IMR-90 (cell line): ENCODE measurements around the gene HEATR3. TPM values are rescaled to one million over a fixed set of nuclear protein-coding genes. Genes with fewer than 3 reads are reported as not detected.

Experiments
- ATAC-seq: fragments of 200-7000 bp; cut with Tn5 transposase; 2 replicates; pipeline ENCODE4 v1.9.1; 2020; ENCODE audit warnings: low read depth, mild to moderate bottlenecking, moderate library complexity
- BruUV-seq: library from RNA; stranded (reverse); fragments of 400-500 nt; replicated peaks from 2 replicates; lab custom pipeline; 2021; lab: Mats Ljungman, UMichigan
- CTCF ChIA-PET: fragments of 300-600 bp; formaldehyde crosslinking; extraction: SDS; loops from one replicate; lab custom pipeline; 2021; ENCODE audit warnings: antibody characterized with exemption; lab: Yijun Ruan, JAX
- POLR2A ChIA-PET: fragments of 300-600 bp; sonication (Branson Sonifier 250); formaldehyde crosslinking; loops from one replicate; lab custom pipeline; 2022; ENCODE audit warnings: antibody characterized with exemption; ENCODE audit not compliant: unreplicated experiment; lab: Charles Lee
- DNase-seq: peaks from one replicate; pipeline ENCODE4 v3.0.0; 2013
- H2AFZ ChIP-seq: replicated peaks from 2 replicates; pipeline ENCODE3; 2013; ENCODE audit warnings: low read length, mild to moderate bottlenecking; ENCODE audit not compliant: poor library complexity
- H2AK5ac ChIP-seq: 2 replicates; pipeline ENCODE4 v1.6.1; 2013; ENCODE audit warnings: low read depth, low read length, inconsistent platforms
- H2AK9ac ChIP-seq: replicated peaks from 2 replicates; pipeline ENCODE3; 2013; ENCODE audit warnings: mild to moderate bottlenecking, low read depth, low read length, moderate library complexity; ENCODE audit not compliant: poor library complexity
- H2BK120ac ChIP-seq: 2 replicates; pipeline ENCODE4 v1.6.1; 2013; ENCODE audit warnings: low read depth, low read length, inconsistent platforms
- H2BK15ac ChIP-seq: 3 replicates; pipeline ENCODE4 v1.6.1; 2013; ENCODE audit warnings: low read depth, low read length, inconsistent platforms
- H2BK20ac ChIP-seq: 2 replicates; pipeline ENCODE4 v1.6.1; 2013; ENCODE audit warnings: low read depth, mild to moderate bottlenecking, inconsistent platforms, low read length, moderate library complexity
- H2BK5ac ChIP-seq: 2 replicates; pipeline ENCODE4 v1.6.1; 2013; ENCODE audit warnings: mild to moderate bottlenecking, low read depth, low read length, inconsistent platforms; ENCODE audit not compliant: poor library complexity, severe bottlenecking
- H3K14ac ChIP-seq: replicated peaks from 2 replicates; pipeline ENCODE4 v1.6.1; 2013; ENCODE audit warnings: low read depth, low read length, inconsistent platforms
- H3K18ac ChIP-seq: 2 replicates; pipeline ENCODE4 v1.6.1; 2013; ENCODE audit warnings: low read depth, low read length, control low read depth
- H3K23ac ChIP-seq: 2 replicates; pipeline ENCODE4 v1.6.1; 2013; ENCODE audit warnings: low read depth, low read length, inconsistent platforms
- H3K27ac ChIP-seq: 2 replicates; pipeline ENCODE4 v1.5.1; 2013; ENCODE audit warnings: mild to moderate bottlenecking, control low read depth, low read length; ENCODE audit not compliant: insufficient read depth
- H3K27me3 ChIP-seq: 2 replicates; pipeline ENCODE4 v1.6.1; 2013; ENCODE audit warnings: low read length; ENCODE audit not compliant: control insufficient read depth, insufficient read depth
- H3K36me3 ChIP-seq: 2 replicates; pipeline ENCODE4 v1.6.1; 2013; ENCODE audit warnings: low read length, mixed read lengths; ENCODE audit not compliant: control insufficient read depth, insufficient read depth
- H3K4ac ChIP-seq: 2 replicates; pipeline ENCODE4 v1.6.1; 2013; ENCODE audit warnings: low read depth, low read length, inconsistent platforms
- H3K4me1 ChIP-seq: 2 replicates; pipeline ENCODE4 v1.6.1; 2013; ENCODE audit warnings: low read length, mixed read lengths; ENCODE audit not compliant: control insufficient read depth, insufficient read depth
- H3K4me2 ChIP-seq: 2 replicates; pipeline ENCODE4 v1.6.1; 2013; ENCODE audit warnings: low read depth, mild to moderate bottlenecking, control low read depth, low read length, moderate library complexity
- H3K4me3 ChIP-seq: 2 replicates; pipeline ENCODE4 v1.5.1; 2013; ENCODE audit warnings: low read depth, mild to moderate bottlenecking, control low read depth, low read length, moderate library complexity; ENCODE audit not compliant: insufficient read depth
- H3K56ac ChIP-seq: 2 replicates; pipeline ENCODE4 v1.6.1; 2013; ENCODE audit warnings: low read length, inconsistent platforms; ENCODE audit not compliant: insufficient read depth; ENCODE audit errors: extremely low read depth
- H3K79me1 ChIP-seq, 2 experiments: 2 replicates each; pipeline ENCODE4 v1.6.1; 2013; ENCODE audit warnings: low read length in 2 of 2, inconsistent platforms in 1 of 2, low read depth in 1 of 2
- H3K9ac ChIP-seq: 2 replicates; pipeline ENCODE4 v1.6.1; 2013; ENCODE audit warnings: low read depth, low read length, control low read depth
- H3K9me1 ChIP-seq: 2 replicates; pipeline ENCODE4 v1.6.1; 2013; ENCODE audit warnings: low read length, inconsistent platforms; ENCODE audit not compliant: insufficient read depth
- H3K9me3 ChIP-seq: 2 replicates; pipeline ENCODE4 v1.6.1; 2013; ENCODE audit warnings: low read length; ENCODE audit not compliant: control insufficient read depth, insufficient read depth
- H4K20me1 ChIP-seq: 2 replicates; pipeline ENCODE4 v1.6.1; 2013; ENCODE audit warnings: low read length, inconsistent platforms; ENCODE audit not compliant: insufficient read depth
- H4K5ac ChIP-seq: 2 replicates; pipeline ENCODE4 v1.6.1; 2013; ENCODE audit warnings: mild to moderate bottlenecking, low read depth, low read length, control low read depth
- H4K8ac ChIP-seq, 2 experiments: 2 replicates each; pipeline ENCODE4 v1.6.1; 2013; ENCODE audit warnings: low read depth in 2 of 2, low read length in 2 of 2, control low read depth in 1 of 2, inconsistent platforms in 1 of 2
- H4K91ac ChIP-seq: 2 replicates; pipeline ENCODE4 v1.6.1; 2013; ENCODE audit warnings: low read depth, low read length, inconsistent platforms; ENCODE audit not compliant: insufficient read depth
- BHLHE40 ChIP-seq: fragments of 150-350 bp; IDR thresholded peaks from 2 replicates; pipeline ENCODE4 v1.6.1; 2016; ENCODE audit warnings: mild to moderate bottlenecking, low read depth, low read length
- CEBPB ChIP-seq: IDR thresholded peaks from 2 replicates; pipeline ENCODE4 v1.6.1; 2012; ENCODE audit warnings: low read depth, low read length, improper control_type of control experiment
- CHD1 ChIP-seq: IDR thresholded peaks from 2 replicates; pipeline ENCODE4 v1.6.1; 2012; ENCODE audit warnings: low read depth, low read length, improper control_type of control experiment
- CTCF ChIP-seq: conservative IDR thresholded peaks from 2 replicates; pipeline ENCODE4 v1.5.1; 2012; ENCODE audit warnings: mild to moderate bottlenecking, low read depth, low read length, improper control_type of control experiment
- FOS ChIP-seq: fragments of 150-350 bp; IDR thresholded peaks from 2 replicates; pipeline ENCODE4 v1.6.1; 2016; ENCODE audit warnings: low read depth, low read length
- MAFK ChIP-seq: IDR thresholded peaks from 2 replicates; pipeline ENCODE4 v1.6.1; 2012; ENCODE audit warnings: low read depth, low read length, improper control_type of control experiment
- MAZ ChIP-seq: IDR thresholded peaks from 2 replicates; pipeline ENCODE4 v1.6.1; 2012; ENCODE audit warnings: low read depth, mild to moderate bottlenecking, low read length, improper control_type of control experiment, moderate library complexity, borderline replicate concordance
- MXI1 ChIP-seq: IDR thresholded peaks from 2 replicates; pipeline ENCODE4 v1.6.1; 2012; ENCODE audit warnings: low read depth, mild to moderate bottlenecking, low read length, moderate library complexity, borderline replicate concordance
- POLR2A ChIP-seq: IDR thresholded peaks from 2 replicates; pipeline ENCODE4 v1.6.1; 2012; ENCODE audit warnings: mild to moderate bottlenecking, low read depth, low read length
- RAD21 ChIP-seq: IDR thresholded peaks from 2 replicates; pipeline ENCODE4 v1.6.1; 2012; ENCODE audit warnings: low read length, improper control_type of control experiment
- RCOR1 ChIP-seq: IDR thresholded peaks from 2 replicates; pipeline ENCODE4 v1.6.1; 2012; ENCODE audit warnings: mild to moderate bottlenecking, low read length, improper control_type of control experiment; ENCODE audit not compliant: insufficient replicate concordance
- RFX5 ChIP-seq: IDR thresholded peaks from 2 replicates; pipeline ENCODE4 v1.8.0; 2012; ENCODE audit warnings: low read depth, mild to moderate bottlenecking, low read length, moderate library complexity
- SMC3 ChIP-seq: fragments of 150-350 bp; IDR thresholded peaks from 2 replicates; pipeline ENCODE4 v1.6.1; 2016; ENCODE audit warnings: low read depth, mild to moderate bottlenecking, antibody characterized with exemption, low read length, moderate library complexity
- WGBS, 2 experiments: methylation state at CpG; one replicate each; pipeline versions ENCODE4 v1.1.5 to v1.1.7; 2013; ENCODE audit warnings: missing lambda C conversion rate in 2 of 2; ENCODE audit not compliant: insufficient read length in 1 of 2; ENCODE audit errors: extremely low coverage in 2 of 2; 5-methylcytosine and 5-hydroxymethylcytosine counted together
- dilution Hi-C: fragments of 300-500 bp; cut with HindIII; formaldehyde crosslinking; loops from one replicate; pipeline ENCODE4 v1.14.3; 2018; ENCODE audit warnings: low sequenced_read_pairs; ENCODE audit not compliant: unreplicated experiment
- in situ Hi-C: fragments of 300-500 bp; cut with MboI; formaldehyde crosslinking; loops from 3 replicates; pipeline ENCODE4 v1.14.3; 2019; ENCODE audit warnings: low sequenced_read_pairs, inconsistent platforms, mixed read lengths
- intact Hi-C: fragments of 100-400 bp; cut with micrococcal nuclease; formaldehyde crosslinking; loops from 2 replicates; pipeline ENCODE4 v1.10.0; 2022
- polyA plus RNA-seq, 3 experiments: library from polyadenylated mRNA; depleted of rRNA; stranded (reverse); fragments of >200 nt; gene quantifications; 2 replicates each; pipeline ENCODE4 v1.2.3, GENCODE V29; 2012; ENCODE audit warnings: low replicate concordance in 1 of 3
- total RNA-seq: library from RNA; depleted of rRNA; stranded (reverse); fragments of >200 nt; gene quantifications from 2 replicates; pipeline ENCODE4 v1.2.3, GENCODE V29; 2012
- TF ChIP-seq, protein P1 (sequence below): fragments of 150-350 bp; IDR thresholded peaks from 2 replicates; pipeline ENCODE4 v1.6.1; 2016; ENCODE audit warnings: low read depth, mild to moderate bottlenecking, low read length, moderate library complexity, borderline replicate concordance
- TF ChIP-seq, protein P2 (sequence below): fragments of 150-350 bp; IDR thresholded peaks from 2 replicates; pipeline ENCODE4 v1.6.1; 2017; ENCODE audit warnings: mild to moderate bottlenecking, antibody characterized with exemption, low read length, low read depth

The HEATR3 gene
- total and polyA plus RNA-seq, 2 of the 4 experiments (the other 2 are of a cell fraction), result 9.4 to 21.1 TPM

DNA sequence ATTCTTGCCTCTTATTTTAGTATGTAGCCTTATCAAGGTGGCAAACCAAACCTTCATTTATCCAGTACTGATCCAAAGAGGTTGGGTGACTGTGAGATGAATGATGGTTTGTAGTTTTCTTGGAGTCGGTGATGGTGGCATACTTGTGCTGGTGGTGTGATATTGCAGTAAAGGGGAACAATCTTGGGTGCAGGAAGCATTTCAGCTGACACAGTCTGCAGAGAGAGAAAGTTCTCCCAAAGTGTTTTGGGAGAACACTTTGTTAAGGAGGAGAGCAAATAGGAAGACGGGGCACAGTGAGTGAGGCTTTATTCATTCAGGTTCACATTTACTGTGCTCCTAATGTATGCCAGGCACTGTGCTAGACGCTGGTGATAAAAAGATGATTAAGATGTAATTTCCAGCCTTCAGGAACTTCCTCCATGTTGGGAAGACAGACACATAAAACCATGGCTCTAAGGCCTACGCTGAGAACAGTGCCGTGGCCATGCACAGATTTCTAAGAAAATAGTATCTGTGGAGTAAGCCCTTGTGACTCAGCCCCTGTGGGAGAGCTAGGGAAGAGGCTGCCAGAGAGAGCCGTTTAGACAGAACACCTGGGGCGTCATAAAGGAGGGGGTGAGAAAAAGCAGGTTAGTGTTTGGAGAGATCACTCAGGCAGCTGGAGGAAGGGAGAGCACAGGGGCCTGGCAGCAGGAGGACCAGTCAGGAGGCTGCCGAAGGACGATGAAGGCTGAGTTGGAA is 13.8 kb downstream of the HEATR3 start:
- WGBS, 2 experiments, result 86% methylated on average over 3 of the region's 9 CpGs; no CpG with 5 or more reads in 1 of the 2 experiments
- intact Hi-C loops, result no loop called here
- H2BK15ac ChIP-seq, result no peak overlapping the region
- H2AK5ac ChIP-seq, result no peak overlapping the region
- no peak overlapping the region for H4K8ac ChIP-seq
- H3K4me3 ChIP-seq, result no peak overlapping the region
- no peak overlapping the region for H2AK9ac ChIP-seq
- no peak overlapping the region for H3K18ac ChIP-seq
- no peak overlapping the region for H3K9ac ChIP-seq
- H3K9me3 ChIP-seq, result no peaks in the 10 kb centered on the region
- no peaks in the 10 kb centered on the region for H3K27me3 ChIP-seq
- no peak for ATAC-seq
- H3K9me1 ChIP-seq, result peaks cover 4% of the 10 kb centered on the region; the same call in 1 of the 2 replicates
- ChIA-PET POLR2A (no interaction called here), CTCF (no interaction called here)
- no peaks in the 10 kb centered on the region; the same call in 1 of the 2 replicates for H4K20me1 ChIP-seq
- H3K27ac ChIP-seq, result no peak overlapping the region
- H3K4ac ChIP-seq, result no peak overlapping the region
- no peak overlapping the region for H4K91ac ChIP-seq
- H2AFZ ChIP-seq, result no peak overlapping the region
- DNase-seq, result no peak
- H3K14ac ChIP-seq, result no peak overlapping the region
- no TSS peak for BruUV-seq
- H2BK120ac ChIP-seq, result no peak overlapping the region
- no peaks in the 10 kb centered on the region for H3K4me1 ChIP-seq
- H3K4me2 ChIP-seq, result no peak overlapping the region
- H4K5ac ChIP-seq, result no peak overlapping the region
- no peak overlapping the region for H2BK20ac ChIP-seq
- dilution Hi-C loops, result no loop called here
- no peak overlapping the region for H3K23ac ChIP-seq
- H3K56ac ChIP-seq, result no peak overlapping the region
- H3K79me1 ChIP-seq, result peaks cover 8 to 12% of the 10 kb centered on the region in 2 experiments
- in situ Hi-C loops, result loop anchor here (25.0 kb wide), 1 partner anchor 283 kb away; the partner anchor contains the start of gene BRD7
- H3K36me3 ChIP-seq, result peaks cover 26% of the 10 kb centered on the region
- H2BK5ac ChIP-seq, result no peak overlapping the region
- TF ChIP-seq CEBPB (no peak), CHD1 (no peak), FOS (no peak), MXI1 (no peak), RFX5 (no peak), MAZ (no peak), CTCF (no peak), RCOR1 (no peak), SMC3 (no peak), MAFK (no peak), POLR2A (no peak), RAD21 (no peak), BHLHE40 (no peak)
- TF ChIP-seq, protein P1, sequence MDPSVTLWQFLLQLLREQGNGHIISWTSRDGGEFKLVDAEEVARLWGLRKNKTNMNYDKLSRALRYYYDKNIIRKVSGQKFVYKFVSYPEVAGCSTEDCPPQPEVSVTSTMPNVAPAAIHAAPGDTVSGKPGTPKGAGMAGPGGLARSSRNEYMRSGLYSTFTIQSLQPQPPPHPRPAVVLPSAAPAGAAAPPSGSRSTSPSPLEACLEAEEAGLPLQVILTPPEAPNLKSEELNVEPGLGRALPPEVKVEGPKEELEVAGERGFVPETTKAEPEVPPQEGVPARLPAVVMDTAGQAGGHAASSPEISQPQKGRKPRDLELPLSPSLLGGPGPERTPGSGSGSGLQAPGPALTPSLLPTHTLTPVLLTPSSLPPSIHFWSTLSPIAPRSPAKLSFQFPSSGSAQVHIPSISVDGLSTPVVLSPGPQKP, result no peak
- TF ChIP-seq, protein P2, sequence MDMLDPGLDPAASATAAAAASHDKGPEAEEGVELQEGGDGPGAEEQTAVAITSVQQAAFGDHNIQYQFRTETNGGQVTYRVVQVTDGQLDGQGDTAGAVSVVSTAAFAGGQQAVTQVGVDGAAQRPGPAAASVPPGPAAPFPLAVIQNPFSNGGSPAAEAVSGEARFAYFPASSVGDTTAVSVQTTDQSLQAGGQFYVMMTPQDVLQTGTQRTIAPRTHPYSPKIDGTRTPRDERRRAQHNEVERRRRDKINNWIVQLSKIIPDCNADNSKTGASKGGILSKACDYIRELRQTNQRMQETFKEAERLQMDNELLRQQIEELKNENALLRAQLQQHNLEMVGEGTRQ, result no peak
